ENCODE measurements around the gene RAP1GAP2.

- TF ChIP-seq CTCF (IDR thresholded peaks at IDR 0.05) (no peak), POLR2A (IDR thresholded peaks at IDR 0.05) (no peak)
These were observed 140.6 kb downstream of the RAP1GAP2 start for GRCh38 chr17:2936771-2937321.

All from uterus (tissue), 2 donors.